HepG2 (cell line): ENCODE measurements around the gene TM6SF1. TPM values are rescaled to one million over a fixed set of nuclear protein-coding genes. Genes with fewer than 3 reads are reported as not detected.

Source experiments
- ATAC-seq: fragments of 200-7000 bp; cut with Tn5 transposase; 3 replicates; pipeline ENCODE4 v1.9.1; 2020; ENCODE audit warnings: mild to moderate bottlenecking, moderate library complexity
- BruUV-seq: library from RNA; stranded (reverse); fragments of 400-500 nt; replicated peaks from 2 replicates; lab custom pipeline; 2021; lab: Mats Ljungman, UMichigan
- CTCF ChIA-PET: fragments of 300-600 bp; formaldehyde crosslinking; extraction: SDS; loops from one replicate; lab custom pipeline; 2021; ENCODE audit warnings: low total read pairs, inconsistent platforms, low intra/inter-chr PET ratio; lab: Yijun Ruan, JAX
- POLR2A ChIA-PET: fragments of 350-600 bp; sonication (Branson Sonifier 250); formaldehyde crosslinking; loops from one replicate; lab custom pipeline; 2020; ENCODE audit warnings: antibody characterized with exemption, inconsistent platforms; lab: Yijun Ruan, JAX
- DNase-seq: peaks from one replicate; pipeline ENCODE4 v3.0.0-alpha.2; 2015; ENCODE audit warnings: low spot score
- FAIRE-seq: peaks from 3 replicates; lab custom pipeline; 2011; peaks lifted over from hg19 to GRCh38; lab: Jason Lieb, UNC
- H2AFZ ChIP-seq: one replicate; pipeline ENCODE4 v1.6.1; 2011; ENCODE audit warnings: low read length, inconsistent platforms
- H3K27ac ChIP-seq: fragments of 300-600 bp; 3 replicates; pipeline ENCODE4 v1.8.0; 2011; ENCODE audit warnings: mixed run types, mild to moderate bottlenecking, mixed read lengths, low read length, inconsistent platforms; ENCODE audit not compliant: insufficient read depth; ENCODE audit errors: extremely low read length
- H3K27me3 ChIP-seq, 2 experiments: fragments of 200-600 bp in 1 of 2; 2 replicates in 1 of 2; 3 replicates in 1 of 2; pipeline versions ENCODE4 v1.6.0 to v1.8.0; 2011; ENCODE audit warnings: low read length in 2 of 2, mild to moderate bottlenecking in 2 of 2, moderate library complexity in 2 of 2, inconsistent platforms in 1 of 2; ENCODE audit not compliant: insufficient read depth in 2 of 2, control insufficient read depth in 1 of 2
- H3K36me3 ChIP-seq, 2 experiments: fragments of 200-600 bp in 1 of 2; replicated peaks in 1 of 2; 2 replicates in 1 of 2; 3 replicates in 1 of 2; pipeline versions ENCODE4 v1.5.1 to v1.8.0; 2011; ENCODE audit warnings: low read length in 2 of 2, inconsistent platforms in 1 of 2; ENCODE audit not compliant: insufficient read depth in 2 of 2, control insufficient read depth in 1 of 2
- H3K4me1 ChIP-seq: 2 replicates; pipeline ENCODE4 v1.5.1; 2012; ENCODE audit warnings: low read length, inconsistent platforms; ENCODE audit not compliant: insufficient read depth
- H3K4me2 ChIP-seq: 2 replicates; pipeline ENCODE4 v1.6.0; 2011; ENCODE audit warnings: low read depth, low read length, inconsistent platforms
- H3K4me3 ChIP-seq, 3 experiments: fragments of 200-600 bp in 1 of 3; sonication (generic), shearing (Covaris generic) in 1 of 3; replicated peaks in 1 of 3; 2 replicates each; pipeline ENCODE4 v1.5.1; 2011 to 2016; ENCODE audit warnings: low read length in 3 of 3, inconsistent platforms in 2 of 3, low read depth in 2 of 3, mild to moderate bottlenecking in 2 of 3, control low read depth in 1 of 3, mixed read lengths in 1 of 3; ENCODE audit not compliant: insufficient read depth in 1 of 3
- H3K79me2 ChIP-seq: one replicate; pipeline ENCODE4 v1.6.1; 2011; ENCODE audit warnings: low read length, inconsistent platforms; ENCODE audit not compliant: insufficient read depth
- H3K9ac ChIP-seq: 2 replicates; pipeline ENCODE4 v1.6.0; 2011; ENCODE audit warnings: mild to moderate bottlenecking, low read depth, low read length, inconsistent platforms; ENCODE audit not compliant: insufficient read depth
- H3K9me3 ChIP-seq: 2 replicates; pipeline ENCODE4 v1.5.1; 2012; ENCODE audit warnings: mild to moderate bottlenecking, low read length
- H4K20me1 ChIP-seq: 2 replicates; pipeline ENCODE4 v1.6.0; 2011; ENCODE audit warnings: inconsistent platforms, mild to moderate bottlenecking, low read length, moderate library complexity; ENCODE audit not compliant: insufficient read depth
- FOXJ3 ChIP-seq: sonication (generic); formaldehyde crosslinking; IDR thresholded peaks from 2 replicates; pipeline ENCODE4 v1.4.0; 2020; ENCODE audit warnings: missing genetic modification reagents, mild to moderate bottlenecking, borderline replicate concordance
- IRF2 ChIP-seq: IDR thresholded peaks from 2 replicates; pipeline ENCODE4 v1.6.1; 2018; ENCODE audit warnings: missing genetic modification reagents, missing compliant biosample characterization
- MTF2 ChIP-seq: sonication (generic); formaldehyde crosslinking; IDR thresholded peaks from 2 replicates; pipeline ENCODE4 v1.5.0; 2020; ENCODE audit warnings: missing genetic modification reagents, borderline replicate concordance
- MYNN ChIP-seq: sonication (generic); formaldehyde crosslinking; IDR thresholded peaks from 2 replicates; pipeline ENCODE4 v1.4.0; 2020; ENCODE audit warnings: mild to moderate bottlenecking, low read depth, missing genetic modification reagents
- NFAT5 ChIP-seq: sonication (generic); formaldehyde crosslinking; IDR thresholded peaks from 2 replicates; pipeline ENCODE4 v1.4.0; 2020; ENCODE audit warnings: missing genetic modification reagents
- PBX3 ChIP-seq: sonication (generic); formaldehyde crosslinking; IDR thresholded peaks from 2 replicates; pipeline ENCODE4 v1.8.1; 2023; ENCODE audit warnings: missing genetic modification reagents, inconsistent platforms, borderline replicate concordance
- ZBTB42 ChIP-seq: sonication (generic); formaldehyde crosslinking; IDR thresholded peaks from 2 replicates; pipeline ENCODE4 v1.5.0; 2020; ENCODE audit warnings: mild to moderate bottlenecking, missing genetic modification reagents
- ZNF253 ChIP-seq: sonication (generic); formaldehyde crosslinking; IDR thresholded peaks from 2 replicates; pipeline ENCODE4 v1.8.0; 2022; ENCODE audit warnings: mild to moderate bottlenecking, missing genetic modification reagents, borderline replicate concordance
- ZNF256 ChIP-seq: sonication (generic); formaldehyde crosslinking; conservative IDR thresholded peaks from 2 replicates; pipeline ENCODE4 v1.4.0; 2020; ENCODE audit warnings: missing genetic modification reagents
- ZNF292 ChIP-seq: sonication (generic); formaldehyde crosslinking; IDR thresholded peaks from 2 replicates; pipeline ENCODE4 v1.8.1; 2022; ENCODE audit warnings: mild to moderate bottlenecking, low read depth, missing genetic modification reagents, borderline replicate concordance
- WGBS: methylation state at CpG from one replicate; pipeline ENCODE4 v1.1.6; 2017; ENCODE audit warnings: low lambda C conversion rate; 5-methylcytosine and 5-hydroxymethylcytosine counted together
- in situ Hi-C: cut with HindIII; loops from 2 replicates; pipeline ENCODE4 v1.10.0; 2017; ENCODE audit warnings: low pct_unique_long_range_greater_than_20kb; ENCODE audit not compliant: extremely low pct_ligation_motif_present
- intact Hi-C: fragments of 100-400 bp; cut with micrococcal nuclease; formaldehyde crosslinking; loops from one replicate; pipeline ENCODE4 v1.10.0; 2022; ENCODE audit not compliant: unreplicated experiment
- polyA plus RNA-seq, 8 experiments: library from polyadenylated mRNA; depleted of rRNA in 3 of 8; stranded (reverse) in 7 of 8; unstranded in 1 of 8; fragments of >200 nt; fragmentation: Illumina TruSeq in 4 of 8; extraction: Trizol in 4 of 8; gene quantifications; 2 replicates each; pipeline versions ENCODE4 v1.2.1 to v1.2.3, GENCODE V29; 2011 to 2016; ENCODE audit warnings: low read depth in 4 of 8, missing spikeins in 1 of 8, mixed read lengths in 1 of 8; ENCODE audit not compliant: insufficient read depth in 1 of 8
- total RNA-seq, 5 experiments: library from RNA; depleted of rRNA; stranded (reverse); fragments of >200 nt; fragmentation: Illumina TruSeq; extraction: Trizol; gene quantifications; 2 replicates each; pipeline ENCODE4 v1.2.3, GENCODE V29; 2016; ENCODE audit warnings: low read depth in 1 of 5

Gene TM6SF1
- total and polyA plus RNA-seq, 2 of the 13 experiments (the other 11 are each of a cell fraction or from before 2014, with no cell fraction given): not detected

- BruUV-seq: TSS peak; percentile 69
- Histone ChIP-seq H3K4me1 (peaks cover 34% of the 10 kb centered on the region), H3K36me3 (peaks cover 2 to 10% of the 10 kb centered on the region in 2 experiments; a peak in 4 of 5 replicates), H3K79me2 (peaks cover 42% of the 10 kb centered on the region), H3K9ac (peak overlapping the region; percentile 90), H3K4me3 (peak overlapping the region; percentile 71 to 92 (median 81); a peak in 5 of 6 replicates), H4K20me1 (peaks cover 31% of the 10 kb centered on the region), H3K27me3 (no peaks in the 10 kb centered on the region), H2AFZ (peak overlapping the region; percentile 56), H3K9me3 (no peaks in the 10 kb centered on the region), H3K4me2 (peak overlapping the region; percentile 76), H3K27ac (peak overlapping the region; percentile 87)
- in situ Hi-C loops: no loop called here
- intact Hi-C loops: loop anchor here (5.0 kb wide), 1 partner anchor 140 kb away; the partner anchor contains the start of gene HDGFL3
- no peak for ATAC-seq
- 75% methylated on average over 12 of the region's 12 CpGs for WGBS
- POLR2A ChIA-PET: interaction anchor here (0.6 to 1.6 kb wide), 11 partner anchors 10 to 529 kb away, joined by 3 to 15 read pairs (median 4); partner anchors contain the start of genes C15orf40, RAMAC and RPS17
- DNase-seq: no peak
- no peak for FAIRE-seq
- CTCF ChIA-PET: no interaction called here
- TF ChIP-seq ZBTB42 (CRISPR knock-in tag): no peak
- TF ChIP-seq IRF2 (CRISPR knock-in tag): no peak
- no peak for TF ChIP-seq MYNN (CRISPR knock-in tag)
- TF ChIP-seq PBX3 (CRISPR knock-in tag): no peak
- TF ChIP-seq MTF2 (CRISPR knock-in tag): 0 out of 2 replicates have a peak, but pooled peaks have one; percentile 0
- no peak for TF ChIP-seq ZNF292 (CRISPR knock-in tag)
- TF ChIP-seq NFAT5: peak; percentile 50; the same call in 1 of the 2 replicates
- TF ChIP-seq ZNF256 (CRISPR knock-in tag): 0 out of 2 replicates have a peak, but pooled peaks have one; percentile 21
- 0 out of 2 replicates have a peak, but pooled peaks have one; percentile 3 for TF ChIP-seq FOXJ3 (CRISPR knock-in tag)
- 0 out of 2 replicates have a peak, but pooled peaks have one; percentile 50 for TF ChIP-seq ZNF253 (CRISPR knock-in tag)
These were observed 39.8 kb upstream of the TM6SF1 start for GRCh38 chr15:83067638-83067962.
